ENCODE results near the gene KAT5. TPM values are rescaled to one million over a fixed set of nuclear protein-coding genes. Genes with fewer than 3 reads are reported as not detected.

KAT5 gene
- total and polyA plus RNA-seq, 2 of the 4 experiments (the other 2 are of a cell fraction): 33.3 to 34.2 TPM

GRCh38 chr11:65713212-65713969 lies 1.3 kb downstream of the KAT5 start:
- H3K79me1 ChIP-seq (ENCODE audit: low read depth in 1 of 2, low read length in 2 of 2): peaks cover 21 to 58% of the 10 kb centered on the region in 2 experiments
- peak overlapping the region; percentile 24; the same call in 1 of the 2 replicates for H2AK5ac ChIP-seq (ENCODE audit: low read depth, low read length)
- H3K56ac ChIP-seq (ENCODE audit: extremely low read depth, insufficient read depth, low read length): no peak overlapping the region
- peaks cover 11% of the 10 kb centered on the region for H4K20me1 ChIP-seq (ENCODE audit: insufficient read depth, low read length)
- H3K4me3 ChIP-seq (ENCODE audit: insufficient read depth, low read depth, low read length): no peak overlapping the region
- no peak for DNase-seq
- H2AK9ac ChIP-seq (replicated peaks; ENCODE audit: low read depth, low read length, poor library complexity): peak overlapping the region; percentile 74
- no peak overlapping the region; the same call in 1 of the 2 replicates for H3K4me2 ChIP-seq (ENCODE audit: low read depth, low read length)
- no peaks in the 10 kb centered on the region for H3K27me3 ChIP-seq (ENCODE audit: control insufficient read depth, insufficient read depth, low read length)
- no TSS peak for BruUV-seq (replicated peaks)
- intact Hi-C loops (cut with micrococcal nuclease): loop anchor here (5.0 kb wide), 1 partner anchor 69 kb away; the partner anchor contains the start of gene AP5B1
- H2BK120ac ChIP-seq (ENCODE audit: low read depth, low read length): no peak overlapping the region
- CTCF ChIA-PET: interaction anchor here (2.5 kb wide), 1 partner anchor 105 kb away, joined by 23 read pairs; no protein-coding TSS in a partner anchor
- no peaks in the 10 kb centered on the region for H3K9me3 ChIP-seq (ENCODE audit: control insufficient read depth, insufficient read depth, low read length)
- no peak overlapping the region for H4K5ac ChIP-seq (ENCODE audit: low read depth, low read length)
- POLR2A ChIA-PET (ENCODE audit: unreplicated experiment): interaction anchor here (0.6 to 1.1 kb wide), 2 partner anchors 139 to 454 kb away, joined by 3 to 4 read pairs; no protein-coding TSS in a partner anchor
- H4K8ac ChIP-seq (ENCODE audit: low read depth in 2 of 2, low read length in 2 of 2): peak overlapping the region; percentile 73 to 100; a peak in 2 of 4 replicates
- H2AFZ ChIP-seq (replicated peaks; ENCODE audit: low read length, poor library complexity): no peak overlapping the region
- H3K14ac ChIP-seq (replicated peaks; ENCODE audit: low read depth, low read length): no peak overlapping the region
- no peak overlapping the region for H3K18ac ChIP-seq (ENCODE audit: low read depth, low read length)
- no peaks in the 10 kb centered on the region; the same call in 1 of the 2 replicates for H3K4me1 ChIP-seq (ENCODE audit: control insufficient read depth, insufficient read depth, low read length)
- H2BK5ac ChIP-seq (ENCODE audit: low read depth, low read length, poor library complexity, severe bottlenecking): no peak overlapping the region
- in situ Hi-C loops (cut with MboI; ENCODE audit: low sequenced_read_pairs): loop anchor here (5.0 to 10.0 kb wide), 2 partner anchors 104 to 271 kb away; no protein-coding TSS in a partner anchor
- dilution Hi-C loops (cut with HindIII; ENCODE audit: low sequenced_read_pairs, unreplicated experiment): no loop called here
- TF ChIP-seq ELK1 (IDR thresholded peaks at IDR 0.05; ENCODE audit: borderline replicate concordance, low read depth, low read length): no peak
- TF ChIP-seq MXI1 (IDR thresholded peaks at IDR 0.05; ENCODE audit: borderline replicate concordance, low read depth, low read length): no peak
- TF ChIP-seq RFX5 (IDR thresholded peaks at IDR 0.05; ENCODE audit: low read depth, low read length): no peak
- TF ChIP-seq CEBPB (IDR thresholded peaks at IDR 0.05; ENCODE audit: low read depth, low read length): no peak
- no peak for TF ChIP-seq MAFK (IDR thresholded peaks at IDR 0.05; ENCODE audit: low read depth, low read length)
- no peak for TF ChIP-seq POLR2A (IDR thresholded peaks at IDR 0.05; ENCODE audit: low read depth, low read length)
- TF ChIP-seq CTCF (conservative IDR thresholded peaks at IDR 0.05; ENCODE audit: low read depth, low read length): no peak
- no peaks in the 10 kb centered on the region for H3K9me1 ChIP-seq (ENCODE audit: insufficient read depth, low read length)
- 98% methylated on average over 17 of the region's 24 CpGs; no CpG with 5 or more reads in 1 of the 2 experiments for WGBS, 2 experiments (ENCODE audit: extremely low coverage in 2 of 2, insufficient read length in 1 of 2)
- H3K27ac ChIP-seq (ENCODE audit: insufficient read depth, low read length): no peak overlapping the region
- H3K23ac ChIP-seq (ENCODE audit: low read depth, low read length): no peak overlapping the region
- no peak for ATAC-seq (ENCODE audit: low read depth)
- H4K91ac ChIP-seq (ENCODE audit: insufficient read depth, low read depth, low read length): no peak overlapping the region
- H3K4ac ChIP-seq (ENCODE audit: low read depth, low read length): no peak overlapping the region
- H2BK20ac ChIP-seq (ENCODE audit: low read depth, low read length): no peak overlapping the region
- no peak overlapping the region for H2BK15ac ChIP-seq (ENCODE audit: low read depth, low read length)
- H3K36me3 ChIP-seq (ENCODE audit: control insufficient read depth, insufficient read depth, low read length): peaks cover 45% of the 10 kb centered on the region
- no peak overlapping the region for H3K9ac ChIP-seq (ENCODE audit: low read depth, low read length)
